Measurements from ENCODE around the gene PTPRN2.

Gene PTPRN2

DNA sequence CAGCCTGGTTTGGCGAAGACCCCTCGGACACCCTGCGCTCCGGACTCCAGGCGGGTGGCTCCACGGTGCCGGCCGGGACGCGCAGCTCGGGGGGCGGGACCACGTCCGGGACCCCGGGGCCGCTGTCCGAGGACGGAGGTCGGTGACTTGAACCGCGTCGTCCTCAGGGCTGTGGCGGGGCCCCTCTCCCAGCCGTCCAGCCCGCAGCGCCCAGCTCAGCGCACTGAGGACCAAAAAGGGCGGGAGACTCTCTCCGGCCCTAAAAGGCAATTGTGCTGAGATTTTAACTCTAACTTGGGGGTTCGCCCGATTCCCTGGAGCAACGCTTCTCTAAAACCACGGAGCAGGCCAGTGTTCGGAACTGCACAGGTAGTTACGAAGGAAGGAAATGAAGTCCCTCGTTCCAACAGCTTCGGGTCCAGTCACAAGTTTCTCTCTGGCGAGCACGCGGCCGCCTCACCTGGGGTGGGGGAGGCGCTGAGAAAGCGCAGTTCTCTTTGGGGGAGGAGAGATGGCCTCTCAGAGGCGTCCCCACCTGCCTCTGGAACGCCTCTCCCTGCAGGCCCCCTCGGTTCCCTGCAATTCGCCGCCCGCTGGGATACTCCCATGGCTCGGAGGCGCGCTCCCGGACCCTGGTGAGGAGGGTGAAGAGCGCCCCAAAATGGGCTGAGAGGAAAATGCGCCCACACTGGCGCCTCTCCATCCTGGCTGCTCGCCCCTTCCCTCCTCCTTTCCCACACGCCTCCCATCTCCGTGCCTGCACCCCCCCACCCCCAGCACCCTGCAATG is 898.2 kb downstream of the PTPRN2 start:
- peak in 1 of 2 donors; percentile 10 for DNase-seq

DNA sequence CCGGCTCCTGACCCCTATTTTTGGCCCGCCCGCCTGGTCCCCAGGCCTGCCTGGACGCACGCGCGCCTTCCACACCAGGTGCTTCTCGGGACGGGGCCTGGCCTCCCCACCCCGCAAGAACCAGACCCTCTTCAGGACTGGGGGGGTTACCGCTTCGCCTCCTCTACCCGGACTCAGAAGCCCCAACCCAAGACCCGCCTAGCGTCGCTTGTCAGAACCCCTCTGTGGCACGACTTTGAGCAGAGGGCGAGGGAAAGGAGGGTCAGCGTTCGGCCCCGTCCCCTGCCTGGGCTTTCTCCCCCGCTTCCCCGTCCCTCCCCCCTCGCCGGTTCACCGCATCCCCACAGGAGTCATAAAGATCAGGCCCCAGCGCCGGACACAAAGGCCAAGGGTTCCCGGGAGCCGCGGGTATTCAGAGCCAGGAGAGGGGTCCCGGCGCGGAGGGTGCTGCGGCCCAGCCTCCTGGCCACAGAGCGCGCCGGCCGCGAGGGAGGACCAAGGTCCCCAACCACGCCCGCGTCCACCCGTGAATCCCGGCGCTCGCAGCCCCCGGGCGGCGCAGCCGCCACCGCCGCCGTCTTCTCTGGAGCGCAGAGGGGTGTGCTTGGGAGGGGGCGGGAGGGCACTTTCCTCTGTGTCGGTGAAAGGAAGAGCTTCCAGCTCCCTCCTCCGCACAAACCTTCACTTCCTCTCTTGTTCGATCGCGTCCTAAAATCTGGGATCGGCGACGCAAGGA is 898.9 kb downstream of the PTPRN2 start:
- DNase-seq, result peak in 1 of 2 donors; percentile 5

DNA sequence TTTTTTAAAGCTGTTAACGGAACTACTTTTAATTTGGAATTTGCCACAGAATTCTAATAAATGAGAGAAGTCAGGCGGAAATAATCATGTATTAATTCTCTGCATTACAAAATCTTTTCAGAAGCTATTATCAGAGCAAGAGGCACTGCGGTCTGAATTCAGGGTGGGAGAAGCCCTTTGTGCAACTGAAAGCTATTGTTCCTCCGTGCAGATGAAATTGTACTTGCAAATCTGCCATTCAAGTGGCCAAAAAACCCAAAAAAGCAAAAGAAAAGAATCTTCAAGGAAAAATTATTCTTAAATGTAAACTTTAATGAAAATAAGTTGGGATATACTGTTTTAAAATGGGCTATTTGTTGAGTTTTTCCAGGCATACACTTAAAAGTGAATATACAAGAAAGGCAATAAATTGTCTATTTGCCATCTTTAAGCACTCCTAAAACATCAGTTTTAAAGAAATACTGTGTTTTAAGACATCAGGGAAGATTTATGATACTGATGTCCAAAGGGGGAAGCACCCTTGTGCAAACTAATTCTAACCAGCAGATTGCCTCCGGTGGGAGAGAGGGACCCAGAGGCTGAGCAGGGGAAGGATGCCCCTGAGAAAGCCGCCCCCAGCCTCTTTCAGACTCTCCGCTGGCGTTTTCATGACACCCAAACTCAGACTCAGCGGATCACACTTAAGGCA is 899.6 kb downstream of the PTPRN2 start:
- DNase-seq, result no peak

DNA sequence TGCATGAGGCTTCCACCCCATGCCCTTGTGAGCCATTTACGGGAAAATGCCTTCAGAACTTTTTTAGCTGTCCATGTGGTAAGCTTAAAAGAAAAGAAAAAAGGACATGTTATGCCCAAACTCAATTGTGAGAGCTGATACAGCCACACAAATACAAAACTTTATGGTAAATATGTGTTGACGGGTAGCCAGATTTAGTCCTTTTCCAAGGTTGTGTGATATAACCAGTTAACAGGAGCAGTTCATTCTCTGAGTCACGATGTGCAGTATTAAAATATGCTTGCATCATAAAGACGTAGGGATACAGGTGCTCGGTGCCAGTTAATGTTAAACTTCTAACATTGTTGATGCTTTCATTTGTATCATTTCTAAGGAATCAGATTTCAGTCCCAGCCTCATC is 900.5 kb downstream of the PTPRN2 start:
- no peak for DNase-seq

DNA sequence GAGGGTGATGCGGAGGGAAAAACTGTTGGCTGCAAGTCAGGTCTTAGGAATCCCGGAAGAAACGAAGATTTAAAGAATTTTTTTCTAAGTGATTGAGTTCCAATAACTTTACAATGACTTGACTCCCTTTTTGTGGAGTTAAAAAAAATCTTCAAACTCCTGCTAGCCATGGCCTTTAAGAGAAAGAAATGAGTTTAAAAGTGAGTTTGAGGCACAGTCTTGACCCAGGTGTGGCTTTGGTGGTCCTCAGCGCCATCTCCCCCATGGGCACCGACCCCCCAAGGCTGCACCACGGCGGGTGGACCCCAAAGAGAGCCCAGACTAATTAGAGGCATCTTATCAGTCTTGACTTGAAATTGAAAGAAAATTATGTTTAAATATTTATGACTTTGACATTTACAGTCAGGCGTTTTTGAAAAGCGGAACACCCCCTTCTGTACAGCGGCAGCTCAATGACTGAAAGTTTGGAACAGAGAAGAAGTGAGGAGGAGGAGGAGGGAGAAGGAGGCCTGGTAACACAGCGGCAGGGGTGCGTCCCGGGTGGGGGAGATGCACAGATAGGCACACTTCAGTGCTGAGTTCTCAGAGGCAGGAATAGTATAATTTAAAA is 901.2 kb downstream of the PTPRN2 start:
- DNase-seq, result peak in 1 of 2 donors; percentile 8

DNA sequence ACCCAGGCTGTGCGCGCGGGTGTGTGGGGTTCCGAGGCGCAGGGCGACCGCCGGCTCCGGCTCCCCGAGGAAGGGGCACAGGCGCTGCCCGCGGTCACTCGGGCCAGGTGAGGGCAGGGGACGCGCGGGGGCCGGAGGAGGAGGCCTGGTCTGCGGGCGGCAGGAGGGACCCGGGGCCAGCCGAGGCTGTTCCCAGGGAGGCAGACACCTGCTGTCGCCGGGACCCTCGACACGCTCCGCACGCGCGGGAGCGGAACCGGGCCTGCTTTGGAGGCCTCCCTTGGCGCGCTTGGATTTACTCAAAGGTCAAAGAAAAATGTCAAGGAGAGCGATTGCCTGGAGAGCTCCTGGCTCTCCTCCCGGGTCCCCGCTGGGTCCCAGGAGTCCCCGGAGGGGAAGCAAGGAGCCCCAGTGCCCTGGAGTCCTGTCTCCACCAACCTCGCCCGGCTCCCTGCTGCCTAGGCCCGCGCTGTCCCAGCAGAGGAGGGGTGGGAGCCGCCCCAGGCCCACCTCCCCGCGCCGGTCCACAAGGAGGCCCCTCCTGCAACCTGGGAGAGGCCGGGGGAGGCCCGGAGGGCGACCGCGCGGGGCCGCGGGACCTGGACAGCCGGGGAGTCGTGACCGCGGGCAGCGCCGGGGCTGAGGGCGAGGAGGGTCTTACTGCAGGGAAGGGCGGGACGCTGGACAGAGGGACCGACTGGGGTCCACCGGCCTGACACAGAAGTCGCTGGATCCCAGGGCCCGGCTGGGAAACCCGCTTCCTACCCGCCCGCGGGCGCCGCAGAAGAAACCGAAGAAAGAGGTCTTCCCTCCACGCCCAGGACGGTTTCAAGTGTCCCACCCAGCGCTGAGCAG is 902.0 kb downstream of the PTPRN2 start:
- no peak for DNase-seq

DNA sequence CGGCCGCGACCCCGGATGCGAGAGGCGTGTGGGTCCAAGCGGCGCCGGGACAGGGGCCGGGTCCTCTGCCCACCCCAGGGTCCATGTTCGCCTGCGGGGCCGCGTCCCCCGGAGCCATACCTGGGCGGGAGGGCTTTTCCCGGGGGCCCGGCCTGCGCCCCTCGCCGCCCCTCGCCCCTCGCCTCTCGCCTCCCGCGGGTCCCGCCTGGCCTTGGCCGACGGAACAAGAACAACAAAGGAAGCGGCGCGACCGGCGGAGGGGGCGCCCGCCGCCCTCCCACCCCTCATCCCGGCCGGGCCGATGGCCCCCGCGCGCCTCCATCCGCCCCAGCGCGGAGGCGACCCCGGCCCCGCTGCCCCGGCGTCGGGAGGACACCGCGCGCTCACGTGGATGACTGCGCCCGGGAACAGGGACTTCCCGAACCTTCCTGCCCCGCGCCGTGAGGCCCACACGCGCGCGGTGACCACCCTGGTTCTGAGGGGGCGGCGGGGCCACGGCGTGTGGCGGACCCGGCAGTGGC is 902.7 kb downstream of the PTPRN2 start:
- no peak for DNase-seq

DNA sequence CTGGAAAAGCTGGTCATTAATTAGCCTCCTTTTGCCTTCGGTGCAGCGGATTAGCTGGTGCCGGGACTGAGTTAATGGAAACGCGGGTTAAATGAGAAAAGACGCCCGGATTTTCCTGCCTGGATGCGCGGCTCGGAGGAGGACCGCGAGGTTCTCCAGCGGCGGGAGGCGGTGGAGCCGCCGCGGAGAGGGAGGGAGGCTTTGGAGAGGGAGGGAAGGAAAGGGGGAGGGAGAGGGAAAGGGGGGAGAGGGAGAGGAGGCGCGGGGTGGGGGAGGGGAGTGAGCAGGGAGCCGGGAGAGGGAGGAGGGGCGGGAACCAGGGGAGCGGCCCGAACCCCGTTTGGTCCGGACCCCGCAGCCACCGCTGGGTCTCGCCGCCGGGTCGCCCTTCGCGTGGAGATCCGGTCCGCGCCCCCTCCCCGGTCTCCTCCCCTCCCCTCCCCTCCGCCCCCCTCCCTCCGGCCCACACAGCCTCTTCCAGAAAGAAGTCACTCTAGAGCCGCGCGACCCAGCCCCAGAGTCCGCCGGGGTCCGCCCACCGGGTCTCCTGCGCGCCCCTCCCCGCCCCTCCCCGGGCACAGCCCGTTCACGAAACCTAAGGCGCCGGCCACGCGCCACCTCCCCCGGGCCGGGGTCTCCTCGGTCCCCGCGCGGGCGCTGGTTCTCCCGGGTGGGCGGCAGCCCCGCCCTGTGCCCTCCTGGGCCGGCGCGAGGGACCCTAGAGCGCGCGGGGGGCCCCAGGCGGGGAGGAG is 903.3 kb downstream of the PTPRN2 start:
- DNase-seq, result no peak

DNA sequence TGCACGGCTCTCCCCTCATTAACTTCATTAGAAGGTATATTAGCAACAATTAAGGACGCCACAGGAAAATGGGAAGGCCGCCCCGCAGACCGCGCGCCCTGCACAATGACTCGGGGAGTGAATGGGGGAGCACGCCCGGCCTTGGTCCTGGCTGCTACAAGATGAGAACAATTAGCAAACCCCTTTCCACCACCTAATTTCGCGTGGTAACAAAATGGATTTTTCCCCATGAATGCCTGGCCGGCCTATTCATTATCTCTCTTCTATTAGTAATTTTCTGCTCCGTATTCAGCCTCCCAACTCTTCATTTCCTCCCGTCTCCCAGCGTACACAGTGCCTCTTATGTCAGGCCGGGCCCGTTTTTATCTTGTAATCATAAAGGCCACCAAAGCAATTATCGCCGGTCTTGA is 903.9 kb downstream of the PTPRN2 start:
- no peak for DNase-seq

DNA sequence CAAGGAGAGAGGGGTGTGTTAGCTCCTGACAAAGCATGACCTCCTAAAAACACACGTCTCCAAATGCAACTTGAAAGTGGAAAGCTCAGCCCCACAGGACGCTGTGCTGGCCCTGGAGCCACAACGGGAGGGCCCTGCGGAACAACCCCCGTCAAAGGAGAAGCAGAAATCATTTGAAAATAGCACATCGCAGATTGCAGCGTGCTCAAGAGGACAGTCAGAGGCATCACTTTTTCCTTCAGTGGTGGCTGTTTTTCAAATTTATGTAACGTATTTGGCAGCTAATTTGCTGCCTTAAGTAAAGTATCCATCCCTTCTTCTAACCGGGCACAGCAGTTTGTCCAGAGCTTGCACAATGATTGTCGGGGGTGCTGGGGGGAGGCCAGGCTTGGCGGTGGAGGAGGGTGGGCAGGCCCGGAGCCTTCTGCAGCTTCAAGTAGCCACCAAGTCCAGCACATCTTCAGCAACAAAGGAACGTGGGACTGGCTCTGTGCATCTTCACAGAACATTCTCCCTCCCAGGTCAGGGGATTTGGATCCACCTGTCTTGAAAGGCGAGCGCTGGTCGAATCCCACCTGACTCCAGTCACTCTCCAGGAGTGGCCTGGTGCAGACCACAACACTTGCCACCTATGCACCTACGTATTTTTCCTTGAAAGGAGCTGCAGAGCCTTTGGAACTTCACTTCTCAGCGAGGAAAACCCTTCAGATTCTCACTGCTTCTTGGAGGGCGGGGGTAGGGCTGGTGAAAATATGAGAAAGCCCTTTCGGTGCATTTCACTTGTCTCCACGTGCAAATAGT is 904.5 kb downstream of the PTPRN2 start:
- no peak for DNase-seq

DNA sequence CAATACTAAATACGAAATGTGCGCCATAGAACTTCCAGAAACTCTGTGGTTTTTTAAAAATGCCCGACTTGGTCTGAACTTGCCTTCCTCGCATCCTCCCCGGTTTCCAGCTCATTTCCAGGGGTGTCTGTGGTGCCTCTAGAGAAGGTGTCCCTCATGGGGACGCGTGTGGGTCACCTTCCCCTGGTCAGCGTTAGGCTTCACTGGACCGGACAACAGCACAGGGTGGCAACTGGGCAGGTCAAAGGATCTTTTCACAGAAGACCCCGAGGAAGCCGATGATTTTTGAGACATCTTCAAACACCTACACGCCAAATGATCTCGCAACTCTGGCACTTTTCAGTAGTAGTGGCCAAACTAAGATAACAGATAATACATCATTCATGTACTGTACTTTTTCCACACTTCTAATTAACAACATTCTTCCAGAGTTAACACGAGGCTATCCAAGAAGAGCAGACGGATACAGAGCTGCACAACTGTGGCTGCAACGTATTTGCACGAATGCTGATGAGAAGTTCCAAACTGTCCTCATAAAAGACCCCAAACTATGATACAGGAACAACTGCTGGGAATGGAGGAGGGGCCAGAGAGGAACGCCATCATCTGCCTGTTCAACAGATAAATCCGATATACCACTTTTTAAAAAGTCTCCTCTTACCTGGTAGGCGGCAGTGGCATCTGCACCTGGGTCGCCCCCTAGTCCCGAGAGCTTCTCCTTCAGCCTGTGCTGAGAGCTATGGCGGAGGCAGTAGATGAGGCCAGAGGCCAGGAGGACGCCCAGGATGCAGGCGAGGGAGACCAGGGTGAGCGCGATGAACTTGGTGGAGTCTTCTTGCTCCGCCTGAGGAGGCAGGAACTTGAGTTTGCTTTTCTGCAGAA is 905.3 kb downstream of the PTPRN2 start:
- DNase-seq, result no peak

DNA sequence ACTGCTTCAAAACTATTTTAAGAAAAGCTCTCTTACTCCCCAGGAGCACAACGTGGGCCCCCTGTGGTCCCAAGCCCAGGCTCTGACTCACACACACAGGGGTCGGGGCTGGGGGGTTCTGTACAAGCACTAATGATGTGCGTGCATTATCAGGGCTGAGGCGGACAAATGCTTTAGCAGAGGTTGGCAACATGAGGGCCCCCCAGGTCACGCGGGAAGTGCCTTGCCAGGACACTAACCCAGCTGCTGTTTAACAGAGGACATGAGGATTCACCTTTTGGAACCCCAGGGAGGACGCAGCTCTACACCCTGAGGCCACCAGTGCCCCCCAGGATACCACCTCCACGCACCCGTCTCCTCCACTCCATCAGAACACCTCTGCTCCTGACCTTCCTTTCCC is 908.0 kb downstream of the PTPRN2 start:
- DNase-seq, result no peak

DNA sequence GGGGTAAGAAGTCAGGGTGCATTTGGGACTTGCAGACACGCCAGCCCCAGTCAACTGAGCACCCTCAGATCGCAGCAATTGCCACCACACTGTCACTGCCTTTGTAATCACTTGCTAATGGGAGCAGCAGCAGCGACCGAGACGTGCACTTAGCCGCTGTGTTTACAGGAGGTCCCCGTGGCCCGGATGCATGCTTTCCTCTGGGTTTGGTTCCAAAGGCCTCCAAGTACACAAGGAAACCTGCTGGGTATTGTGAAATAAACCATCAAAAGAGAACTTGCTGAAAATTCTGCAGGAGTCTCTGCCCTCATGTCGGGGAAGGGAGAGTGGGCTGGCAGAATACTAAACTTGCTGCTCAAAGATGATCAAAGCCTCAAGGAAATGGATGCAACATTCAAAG is 909.1 kb downstream of the PTPRN2 start:
- DNase-seq, result no peak

DNA sequence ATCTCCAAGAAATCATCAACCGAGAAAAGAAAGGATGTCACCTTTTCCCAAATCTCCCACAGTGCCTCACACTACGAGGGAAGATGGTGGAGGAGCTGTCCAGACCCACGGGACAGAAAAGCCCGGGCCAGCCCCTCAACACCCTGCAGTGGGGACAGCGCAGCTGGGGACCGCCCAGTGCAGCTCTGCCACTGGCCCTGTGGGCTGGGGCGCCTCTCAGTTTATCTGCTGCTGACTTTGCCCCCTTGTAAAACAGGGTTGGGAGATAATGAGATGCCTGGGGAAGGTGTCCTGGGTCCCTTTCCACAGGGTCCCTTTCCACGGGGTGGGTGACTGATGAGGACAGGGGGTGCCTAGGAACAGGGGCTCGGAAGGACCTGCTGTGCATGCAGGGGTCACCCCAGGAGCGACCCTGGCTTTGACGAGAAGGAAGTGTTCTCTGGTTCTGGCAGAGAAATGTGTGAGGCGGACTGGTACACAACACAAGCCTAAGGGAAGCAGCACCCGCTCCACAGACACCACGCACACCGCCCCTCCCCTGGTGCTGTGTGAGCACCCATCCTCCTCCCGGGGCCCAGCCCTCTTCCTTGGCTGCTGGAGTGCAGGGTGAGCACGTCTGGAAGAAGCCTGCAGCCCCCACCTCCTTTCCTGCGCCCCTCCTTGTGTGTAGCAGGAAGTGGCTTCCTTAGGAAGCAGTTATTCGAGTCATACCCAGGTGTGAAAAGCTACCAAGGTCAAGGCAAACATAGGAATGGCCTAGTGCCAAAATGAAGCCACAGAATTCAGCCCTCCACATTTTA is 911.0 kb downstream of the PTPRN2 start:
- no peak for DNase-seq

DNA sequence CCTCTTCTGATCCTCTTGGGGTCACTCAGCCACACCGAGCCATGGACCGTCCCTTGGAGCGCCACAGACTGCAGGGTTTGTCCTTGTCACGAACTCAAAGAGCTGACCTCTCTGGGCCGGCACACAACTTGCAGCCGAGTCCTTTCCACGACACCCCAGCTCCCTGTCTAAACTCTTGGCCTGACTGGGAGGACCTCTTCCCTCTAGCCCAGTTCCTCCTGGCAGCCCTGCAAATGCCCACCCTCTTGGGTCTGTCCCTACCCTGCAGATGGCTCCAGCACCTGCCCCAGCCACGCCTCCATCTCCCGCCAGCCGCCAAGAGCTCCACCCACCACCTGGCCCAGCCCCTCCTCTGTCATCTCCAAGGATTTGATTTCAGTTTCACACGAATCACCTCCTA is 911.6 kb downstream of the PTPRN2 start:
- DNase-seq, result no peak

DNA sequence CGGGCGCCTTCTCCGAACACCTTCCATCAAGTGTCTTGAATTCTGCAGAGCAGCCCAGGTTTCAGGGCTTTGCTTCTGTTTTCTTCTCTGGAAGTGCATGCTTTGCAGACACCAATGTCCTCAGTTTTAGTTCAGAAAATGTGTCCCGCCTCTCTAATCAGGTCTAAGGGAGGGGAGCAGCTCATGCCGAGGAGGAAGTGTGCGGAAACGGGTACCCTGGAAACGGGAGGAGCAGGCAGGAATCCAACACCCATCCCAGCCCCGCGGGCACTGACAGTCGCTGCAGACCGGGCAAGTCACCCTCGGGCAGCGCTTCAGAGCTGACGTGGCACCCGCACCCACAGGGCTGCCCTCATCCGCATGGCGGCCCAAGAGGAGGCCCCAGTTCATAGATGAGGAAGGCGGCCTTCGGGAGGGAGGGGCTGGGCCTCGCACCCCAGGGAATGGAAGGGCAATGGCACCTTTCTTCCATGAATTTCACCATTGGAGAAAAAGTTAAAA is 912.1 kb downstream of the PTPRN2 start:
- no peak for DNase-seq

DNA sequence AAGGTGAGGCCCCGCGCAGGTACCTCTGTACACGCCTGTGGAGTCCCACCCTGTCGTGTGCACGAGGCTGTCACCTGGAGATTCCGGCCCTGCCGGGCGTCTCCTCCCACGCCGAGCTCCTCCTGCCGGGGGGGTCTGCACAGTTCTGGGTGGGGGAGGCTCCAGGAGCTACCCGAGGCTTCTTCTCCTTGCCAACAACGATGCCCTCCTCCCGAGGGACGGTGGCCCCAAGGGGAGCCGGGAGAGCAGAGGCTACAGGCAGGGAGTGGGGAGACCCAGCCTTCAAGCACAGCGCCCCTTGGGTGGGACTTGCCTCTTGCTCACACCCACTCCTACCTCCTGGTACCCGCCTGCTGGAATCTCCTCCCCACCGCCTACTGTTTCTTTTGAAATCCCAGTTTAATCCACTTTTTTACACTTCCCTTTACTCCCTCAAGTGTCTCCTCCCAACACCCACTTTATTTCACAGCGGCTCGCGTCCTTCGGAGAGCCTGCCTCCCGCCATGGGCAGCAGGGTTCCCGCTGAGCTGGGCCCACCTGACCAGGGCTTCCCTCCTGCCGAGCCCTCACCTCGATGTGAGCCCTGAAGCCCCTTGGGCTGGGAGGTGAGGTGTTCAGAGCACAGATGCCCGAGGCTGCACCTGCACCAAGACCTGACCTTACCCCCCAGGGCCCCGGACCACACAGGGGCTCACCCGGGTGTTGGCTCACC is 912.8 kb downstream of the PTPRN2 start:
- no peak for DNase-seq
